Measurements from ENCODE around the gene EHBP1. TPM values are rescaled to one million over a fixed set of nuclear protein-coding genes. Genes with fewer than 3 reads are reported as not detected.

Gene EHBP1
- total RNA-seq, 1 experiment from 2014 or later = 32.1 TPM

DNA sequence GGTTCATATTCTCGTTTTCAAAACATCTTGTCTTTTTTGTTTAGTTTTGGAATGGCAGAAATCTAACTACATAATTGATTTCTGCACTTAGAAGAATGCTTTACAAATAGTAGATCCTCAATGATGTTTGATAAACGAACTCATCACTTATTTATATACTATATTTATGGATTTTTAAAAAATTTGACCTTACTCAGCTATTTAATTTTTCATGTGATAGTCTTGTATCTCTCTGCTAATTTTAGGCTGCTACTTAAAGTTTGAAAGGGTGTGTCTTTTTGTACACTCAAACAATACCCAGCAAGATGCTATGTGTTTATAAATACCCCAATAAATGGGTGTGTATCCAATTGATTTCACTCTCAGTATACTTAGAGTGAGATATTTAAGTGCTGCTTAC, 86.9 kb downstream of the EHBP1 start:
- TF ChIP-seq CTCF (conservative IDR thresholded peaks at IDR 0.05; ENCODE audit: low read depth, low read length) = no peak
- no peak for TF ChIP-seq EZH2 (IDR thresholded peaks at IDR 0.05; ENCODE audit: borderline replicate concordance, low read depth, low read length, poor library complexity, severe bottlenecking)
- Histone ChIP-seq H3K27me3 (replicated peaks; ENCODE audit: insufficient read depth, low read depth, low read length, poor library complexity) (no peaks in the 10 kb centered on the region), H3K27ac (ENCODE audit: low read depth, low read length, poor library complexity, severe bottlenecking) (no peak overlapping the region), H3K36me3 (ENCODE audit: insufficient read depth, low read length, poor library complexity, severe bottlenecking) (no peaks in the 10 kb centered on the region), H3K4me1 (ENCODE audit: insufficient read depth, low read length, poor library complexity, severe bottlenecking) (no peaks in the 10 kb centered on the region), H3K9me3 (ENCODE audit: low read depth, low read length, poor library complexity, severe bottlenecking) (no peaks in the 10 kb centered on the region), H3K4me3 (ENCODE audit: low read depth, low read length, poor library complexity, severe bottlenecking) (no peak overlapping the region)
- CTCF ChIA-PET = no interaction called here
- POLR2A ChIA-PET (ENCODE audit: low non-redundant PET) = no interaction called here
- BruUV-seq (replicated peaks) = no TSS peak
- no peak for DNase-seq (ENCODE audit: low spot score)
- intact Hi-C loops (cut with micrococcal nuclease; ENCODE audit: unreplicated experiment) = no loop called here

DNA sequence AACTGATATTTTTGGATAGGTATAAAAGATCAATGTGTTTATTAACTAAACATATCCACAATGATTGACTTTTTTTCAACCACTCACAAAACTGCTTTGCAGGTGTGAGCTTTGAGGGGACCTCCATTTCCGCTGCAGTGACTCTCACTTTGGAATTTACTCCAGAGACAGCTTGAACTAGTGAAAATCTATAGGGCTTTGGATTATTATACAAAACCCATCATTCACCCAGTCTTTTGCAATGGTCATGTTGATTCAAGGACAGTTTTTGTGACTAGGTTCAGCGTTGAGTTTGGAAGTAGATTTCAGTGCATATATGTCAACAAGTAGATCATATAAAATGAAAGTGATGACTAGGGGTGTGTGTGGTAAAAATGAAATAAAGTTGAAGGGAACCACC, 87.7 kb downstream of the EHBP1 start:
- DNase-seq (ENCODE audit: low spot score) = no peak
- ChIA-PET CTCF (no interaction called here), POLR2A (ENCODE audit: low non-redundant PET) (no interaction called here)
- Histone ChIP-seq H3K9me3 (ENCODE audit: low read depth, low read length, poor library complexity, severe bottlenecking) (no peaks in the 10 kb centered on the region), H3K27ac (ENCODE audit: low read depth, low read length, poor library complexity, severe bottlenecking) (no peak overlapping the region), H3K36me3 (ENCODE audit: insufficient read depth, low read length, poor library complexity, severe bottlenecking) (no peaks in the 10 kb centered on the region), H3K27me3 (replicated peaks; ENCODE audit: insufficient read depth, low read depth, low read length, poor library complexity) (no peaks in the 10 kb centered on the region), H3K4me1 (ENCODE audit: insufficient read depth, low read length, poor library complexity, severe bottlenecking) (no peaks in the 10 kb centered on the region), H3K4me3 (ENCODE audit: low read depth, low read length, poor library complexity, severe bottlenecking) (no peak overlapping the region)
- BruUV-seq (replicated peaks) = no TSS peak
- TF ChIP-seq EZH2 (IDR thresholded peaks at IDR 0.05; ENCODE audit: borderline replicate concordance, low read depth, low read length, poor library complexity, severe bottlenecking) = no peak
- no peak for TF ChIP-seq CTCF (conservative IDR thresholded peaks at IDR 0.05; ENCODE audit: low read depth, low read length)
- intact Hi-C loops (cut with micrococcal nuclease; ENCODE audit: unreplicated experiment) = no loop called here

- peak; percentile 25 for DNase-seq (ENCODE audit: low spot score)
- Histone ChIP-seq H3K27ac (ENCODE audit: low read depth, low read length, poor library complexity, severe bottlenecking) (no peak overlapping the region), H3K4me1 (ENCODE audit: insufficient read depth, low read length, poor library complexity, severe bottlenecking) (no peaks in the 10 kb centered on the region), H3K9me3 (ENCODE audit: low read depth, low read length, poor library complexity, severe bottlenecking) (no peaks in the 10 kb centered on the region), H3K36me3 (ENCODE audit: insufficient read depth, low read length, poor library complexity, severe bottlenecking) (no peaks in the 10 kb centered on the region), H3K27me3 (replicated peaks; ENCODE audit: insufficient read depth, low read depth, low read length, poor library complexity) (no peaks in the 10 kb centered on the region), H3K4me3 (ENCODE audit: low read depth, low read length, poor library complexity, severe bottlenecking) (no peak overlapping the region)
- BruUV-seq (replicated peaks) = no TSS peak
- POLR2A ChIA-PET (ENCODE audit: low non-redundant PET) = no interaction called here
- intact Hi-C loops (cut with micrococcal nuclease; ENCODE audit: unreplicated experiment) = no loop called here
- no peak for TF ChIP-seq EZH2 (IDR thresholded peaks at IDR 0.05; ENCODE audit: borderline replicate concordance, low read depth, low read length, poor library complexity, severe bottlenecking)
- TF ChIP-seq CTCF (conservative IDR thresholded peaks at IDR 0.05; ENCODE audit: low read depth, low read length) = no peak
- CTCF ChIA-PET = no interaction called here
Observed at GRCh38 chr2:62794791-62795190, 89.3 kb downstream of the EHBP1 start.
